HepG2 (cell line): ENCODE measurements around the gene CCNB3. TPM values are rescaled to one million over a fixed set of nuclear protein-coding genes. Genes with fewer than 3 reads are reported as not detected.
A peak's percentile ranks its signal among the peaks of the same experiment; 100 is the strongest.

Source experiments
- HOXA3 ChIP-seq: sonication (generic); formaldehyde crosslinking; IDR thresholded peaks from 2 replicates; pipeline ENCODE4 v1.5.0; 2020; ENCODE audit warnings: missing genetic modification reagents
- JDP2 ChIP-seq: sonication (generic); formaldehyde crosslinking; IDR thresholded peaks from 2 replicates; pipeline ENCODE4 v1.8.1; 2022; ENCODE audit warnings: missing genetic modification reagents, borderline replicate concordance
- KLF12 ChIP-seq: sonication (generic); formaldehyde crosslinking; IDR thresholded peaks from 2 replicates; pipeline ENCODE4 v1.4.0; 2020; ENCODE audit warnings: missing genetic modification reagents, borderline replicate concordance
- MYC ChIP-seq: sonication (generic); formaldehyde crosslinking; IDR thresholded peaks from 2 replicates; pipeline ENCODE4 v1.9.0; 2021; ENCODE audit warnings: missing genetic modification reagents, borderline replicate concordance
- NFAT5 ChIP-seq: sonication (generic); formaldehyde crosslinking; IDR thresholded peaks from 2 replicates; pipeline ENCODE4 v1.4.0; 2020; ENCODE audit warnings: missing genetic modification reagents
- PHF5A ChIP-seq: IDR thresholded peaks from one replicate; pipeline ENCODE4 v1.6.1; 2018; ENCODE audit warnings: low read depth, missing genetic modification reagents; ENCODE audit not compliant: unreplicated experiment
- SOX13 ChIP-seq, 3 experiments: fragments of 450-650 bp in 1 of 3; sonication (generic) in 1 of 3; formaldehyde crosslinking in 1 of 3; IDR thresholded peaks in 2 of 3; conservative IDR thresholded peaks in 1 of 3; 2 replicates each; pipeline versions ENCODE4 v1.5.0 to v1.6.1; 2016 to 2020; ENCODE audit warnings: antibody characterized with exemption in 1 of 3, mild to moderate bottlenecking in 1 of 3, missing compliant biosample characterization in 1 of 3, missing genetic modification reagents in 1 of 3, moderate library complexity in 1 of 3
- TEAD3 ChIP-seq: optimal IDR thresholded peaks from 2 replicates; pipeline ENCODE3; 2016; ENCODE audit warnings: borderline replicate concordance
- U2AF1 ChIP-seq: fragments of 200-400 bp; formaldehyde crosslinking; optimal IDR thresholded peaks from 2 replicates; pipeline ENCODE3; 2017; ENCODE audit warnings: mild to moderate bottlenecking, low read depth, low read length
- ZBTB43 ChIP-seq: sonication (generic); formaldehyde crosslinking; conservative IDR thresholded peaks from 2 replicates; pipeline ENCODE4 v1.4.0; 2020; ENCODE audit warnings: missing genetic modification reagents
- ZFP91 ChIP-seq: sonication (generic); formaldehyde crosslinking; IDR thresholded peaks from 2 replicates; pipeline ENCODE4 v1.9.0; 2022; ENCODE audit warnings: missing genetic modification reagents, mild to moderate bottlenecking, borderline replicate concordance
- ZNF816 ChIP-seq: sonication (generic); formaldehyde crosslinking; IDR thresholded peaks from 2 replicates; pipeline ENCODE4 v1.8.0; 2022; ENCODE audit warnings: missing genetic modification reagents, mild to moderate bottlenecking, borderline replicate concordance
- polyA plus RNA-seq, 8 experiments: library from polyadenylated mRNA; depleted of rRNA in 3 of 8; stranded (reverse) in 7 of 8; unstranded in 1 of 8; fragments of >200 nt; fragmentation: Illumina TruSeq in 4 of 8; extraction: Trizol in 4 of 8; gene quantifications; 2 replicates each; pipeline versions ENCODE4 v1.2.1 to v1.2.3, GENCODE V29; 2011 to 2016; ENCODE audit warnings: low read depth in 4 of 8, missing spikeins in 1 of 8, mixed read lengths in 1 of 8; ENCODE audit not compliant: insufficient read depth in 1 of 8
- total RNA-seq, 5 experiments: library from RNA; depleted of rRNA; stranded (reverse); fragments of >200 nt; fragmentation: Illumina TruSeq; extraction: Trizol; gene quantifications; 2 replicates each; pipeline ENCODE4 v1.2.3, GENCODE V29; 2016; ENCODE audit warnings: low read depth in 1 of 5

The CCNB3 gene
- total and polyA plus RNA-seq, 2 of the 13 experiments (the other 11 are each of a cell fraction or from before 2014, with no cell fraction given): 0.04 to 0.07 TPM

GRCh38 chrX:50180073-50180940, 24.3 kb upstream of the CCNB3 start (continued):
- TF ChIP-seq NFAT5 (CRISPR knock-in tag) (no peak), PHF5A (CRISPR knock-in tag) (no peak), ZBTB43 (CRISPR knock-in tag) (no peak), ZNF816 (CRISPR knock-in tag) (no peak), KLF12 (CRISPR knock-in tag) (no peak), TEAD3 (CRISPR knock-in tag) (peak; percentile 22), JDP2 (no peak), MYC (CRISPR knock-in tag) (peak; percentile 33; the same call in 1 of the 2 replicates), HOXA3 (CRISPR knock-in tag) (no peak), U2AF1 (no peak), SOX13 (IDR thresholded peaks at IDR 0.05) (no peak), SOX13 (CRISPR knock-in tag; conservative IDR thresholded peaks at IDR 0.05 in 1 of 2, IDR thresholded peaks at IDR 0.05 in 1 of 2) (peak in 1 of 2 experiments; percentile 39; a peak in 1 of 4 replicates), ZFP91 (CRISPR knock-in tag) (peak; percentile 60)
